Measurements from ENCODE around the gene CDC73. TPM values are rescaled to one million over a fixed set of nuclear protein-coding genes. Genes with fewer than 3 reads are reported as not detected.

Gene CDC73
- total RNA-seq: 10 to 100 TPM; 41.4 to 89.4 (median 51.5) TPM

- DNase-seq (ENCODE audit: low spot score in 2 of 2): peak; percentile 93 to 94
- Histone ChIP-seq H3K36me3 (peaks cover 0 to 13% (median 0%) of the 10 kb centered on the region in 3 donors), H3K4me3 (peak within 1 kb of the TSS; percentile 48 to 94 (median 62)), H3K9me3 (no peaks in the 10 kb centered on the region), H3K4me1 (peaks cover 0 to 49% (median 14%) of the 10 kb centered on the region in 4 donors), H3K27ac (peak within 1 kb of the TSS; percentile 78 to 97 (median 92)), H3K27me3 (no peaks in the 10 kb centered on the region)
- TF ChIP-seq POLR2A (IDR thresholded peaks at IDR 0.05) (peak; percentile 77 to 78), CTCF (IDR thresholded peaks at IDR 0.05) (peak; percentile 95 to 100 (median 98)), EP300 (IDR thresholded peaks at IDR 0.05) (peak; percentile 78 to 97)
- WGBS, 2 donors: 0 to 1% methylated on average over 63 to 64 of the region's 85 CpGs
Observed at GRCh38 chr1:193121616-193122593, at the start of gene CDC73. Gene CDC73 (plus strand): TSS chr1:193122031. CDS start chr1:193122201, 170 bp downstream.

GRCh38 chr1:193077991-193078390 is 43.8 kb upstream of the CDC73 start:
- no peak for DNase-seq (ENCODE audit: low spot score in 2 of 2)
- Histone ChIP-seq H3K4me1 (no peaks in the 10 kb centered on the region), H3K27me3 (no peaks in the 10 kb centered on the region), H3K4me3 (no peak overlapping the region), H3K36me3 (peaks cover 0 to 63% (median 13%) of the 10 kb centered on the region in 3 donors), H3K27ac (no peak overlapping the region), H3K9me3 (no peaks in the 10 kb centered on the region)
- TF ChIP-seq EP300 (IDR thresholded peaks at IDR 0.05): no peak
- TF ChIP-seq POLR2A (IDR thresholded peaks at IDR 0.05): no peak
- no peak for TF ChIP-seq CTCF (IDR thresholded peaks at IDR 0.05)

- no peak for DNase-seq (ENCODE audit: low spot score in 2 of 2)
- no peaks in the 10 kb centered on the region for H3K4me1 ChIP-seq
- no peak overlapping the region for H3K27ac ChIP-seq
- TF ChIP-seq POLR2A (IDR thresholded peaks at IDR 0.05): no peak
- H3K36me3 ChIP-seq: peaks cover 0 to 70% (median 13%) of the 10 kb centered on the region in 3 donors
- 92 to 95% methylated on average over 3 of the region's 3 CpGs for WGBS, 2 donors
- H3K4me3 ChIP-seq: no peak overlapping the region
- no peaks in the 10 kb centered on the region for H3K9me3 ChIP-seq
- H3K27me3 ChIP-seq: no peaks in the 10 kb centered on the region
Observed at GRCh38 chr1:193079187-193079586, 42.6 kb upstream of the CDC73 start.

GRCh38 chr1:193083365-193084088 is 38.3 kb upstream of the CDC73 start:
- Histone ChIP-seq H3K4me1 (peaks cover 0 to 6% (median 0%) of the 10 kb centered on the region in 4 donors), H3K27me3 (no peaks in the 10 kb centered on the region), H3K4me3 (no peak overlapping the region), H3K27ac (no peak overlapping the region), H3K9me3 (no peaks in the 10 kb centered on the region), H3K36me3 (peaks cover 0 to 76% (median 13%) of the 10 kb centered on the region in 3 donors)
- no peak for DNase-seq (ENCODE audit: low spot score in 2 of 2)
- no peak for TF ChIP-seq POLR2A (IDR thresholded peaks at IDR 0.05)
- TF ChIP-seq CTCF (IDR thresholded peaks at IDR 0.05): no peak
- TF ChIP-seq EP300 (IDR thresholded peaks at IDR 0.05): no peak
- WGBS, 2 donors: 89% methylated on average over 6 of the region's 6 CpGs

GRCh38 chr1:193085263-193085662 is 36.6 kb upstream of the CDC73 start:
- TF ChIP-seq EP300 (IDR thresholded peaks at IDR 0.05) (no peak), CTCF (IDR thresholded peaks at IDR 0.05) (no peak), POLR2A (IDR thresholded peaks at IDR 0.05) (no peak)
- no peak for DNase-seq (ENCODE audit: low spot score in 2 of 2)
- Histone ChIP-seq H3K27me3 (no peaks in the 10 kb centered on the region), H3K27ac (no peak overlapping the region), H3K4me1 (peaks cover 0 to 6% (median 0%) of the 10 kb centered on the region in 4 donors), H3K9me3 (no peaks in the 10 kb centered on the region), H3K4me3 (no peak overlapping the region), H3K36me3 (peaks cover 0 to 69% (median 7%) of the 10 kb centered on the region in 3 donors)
- WGBS, 2 donors: 74 to 77% methylated on average over 1 of the region's 1 CpG
